ENCODE data around the gene NUTM2E.
"Not testable (repeated sequence)": the region's sequence is repeated elsewhere in the genome, so short reads cannot be mapped to it uniquely, and the experiment has no call there.

Gene NUTM2E, protein sequence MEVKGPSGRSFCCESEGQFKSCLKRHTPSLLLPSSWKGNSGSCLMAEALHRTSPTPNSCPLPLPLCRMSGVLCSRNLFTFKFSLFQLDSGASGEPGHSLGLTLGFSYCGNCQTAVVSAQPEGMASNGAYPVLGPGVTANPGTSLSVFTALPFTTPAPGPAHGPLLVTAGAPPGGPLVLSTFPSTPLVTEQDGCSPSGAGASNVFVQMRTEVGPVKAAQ (N-terminal part only)

DNA sequence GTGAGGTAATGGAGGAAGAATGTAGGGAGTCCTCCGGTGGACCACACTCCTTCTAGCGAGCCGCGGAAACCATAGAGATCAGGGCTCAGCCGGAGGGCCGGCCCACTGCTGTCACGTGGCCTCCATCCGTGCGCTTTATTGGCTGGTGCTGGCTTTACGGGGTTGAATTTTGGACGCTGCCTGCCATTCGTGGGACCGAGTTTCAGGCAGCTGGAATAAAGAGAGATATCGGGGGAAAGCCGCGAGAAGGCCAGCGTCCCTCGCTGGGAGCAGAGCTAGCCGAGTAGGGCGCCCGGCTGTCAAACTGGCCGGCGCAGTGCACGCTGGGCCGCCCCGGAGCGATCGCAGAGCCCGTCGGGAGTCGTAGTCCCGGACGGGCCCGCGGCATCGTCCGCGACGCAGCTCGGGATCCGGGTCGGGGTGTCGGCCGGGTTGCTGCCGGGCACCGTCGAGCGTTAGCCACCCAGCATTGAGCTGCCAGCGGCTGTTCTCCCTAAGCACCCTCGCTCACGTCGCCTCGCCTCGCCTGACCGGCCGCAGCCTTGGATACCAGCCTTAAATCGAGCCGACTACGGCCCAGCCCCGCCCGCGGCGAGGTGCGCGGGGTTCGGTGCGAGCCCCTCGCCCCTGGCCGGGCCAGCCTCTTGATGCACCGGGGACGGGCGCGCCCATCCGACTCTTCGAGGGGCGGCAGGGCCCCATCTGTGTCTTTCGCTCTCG, at the start of gene NUTM2E:
Gene NUTM2E (plus strand): TSS at position 244 of the 720 bp plus-strand sequence. CDS start 15,002 bp downstream, outside the sequence.
- H3K4me1 ChIP-seq (ENCODE audit: low read length); H3K36me3 ChIP-seq (replicated peaks; ENCODE audit: low read depth, low read length); H3K27me3 ChIP-seq (ENCODE audit: low read depth, low read length); H4K20me1 ChIP-seq (ENCODE audit: insufficient read depth, low read length); H3K9me3 ChIP-seq (ENCODE audit: insufficient read depth, low read length); H3K79me2 ChIP-seq (ENCODE audit: low read length); H2AFZ ChIP-seq (ENCODE audit: low read depth, low read length): not testable (repeated sequence)
- Histone ChIP-seq H3K9ac (ENCODE audit: low read length) (peak within 1 kb of the TSS; percentile 52; the same call in 1 of the 2 replicates), H3K4me3 (ENCODE audit: low read length) (peak within 1 kb of the TSS; percentile 71), H3K27ac (ENCODE audit: low read length) (peak within 1 kb of the TSS; percentile 49), H3K4me2 (ENCODE audit: low read length) (peak within 1 kb of the TSS; percentile 32; the same call in 1 of the 2 replicates)

DNA sequence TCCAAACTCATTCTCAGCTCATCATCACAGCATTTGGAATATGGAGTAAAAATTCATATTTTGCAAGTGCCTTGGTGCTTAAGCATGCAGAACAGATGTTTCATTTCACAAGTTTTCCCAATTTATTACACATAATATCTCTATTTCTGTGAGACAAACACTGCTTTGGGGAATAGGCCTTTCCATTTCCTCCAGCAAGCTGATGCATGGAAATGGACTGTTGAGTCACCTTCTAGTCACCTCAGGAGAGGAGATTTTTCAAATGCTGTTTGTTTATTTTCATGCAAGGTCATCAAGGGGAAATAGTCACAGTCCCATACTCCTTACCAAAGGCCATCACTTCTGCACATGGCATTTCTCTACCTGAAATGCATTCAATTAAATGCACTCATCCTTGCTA, 48.5 kb upstream of the NUTM2E start:
- H3K9ac ChIP-seq (ENCODE audit: low read length); H3K4me2 ChIP-seq (ENCODE audit: low read length); H4K20me1 ChIP-seq (ENCODE audit: insufficient read depth, low read length); H3K36me3 ChIP-seq (replicated peaks; ENCODE audit: low read depth, low read length); H3K79me2 ChIP-seq (ENCODE audit: low read length); H2AFZ ChIP-seq (ENCODE audit: low read depth, low read length); H3K4me3 ChIP-seq (ENCODE audit: low read length); H3K9me3 ChIP-seq (ENCODE audit: insufficient read depth, low read length); H3K27ac ChIP-seq (ENCODE audit: low read length); H3K4me1 ChIP-seq (ENCODE audit: low read length); H3K27me3 ChIP-seq (ENCODE audit: low read depth, low read length): not testable (repeated sequence)

DNA sequence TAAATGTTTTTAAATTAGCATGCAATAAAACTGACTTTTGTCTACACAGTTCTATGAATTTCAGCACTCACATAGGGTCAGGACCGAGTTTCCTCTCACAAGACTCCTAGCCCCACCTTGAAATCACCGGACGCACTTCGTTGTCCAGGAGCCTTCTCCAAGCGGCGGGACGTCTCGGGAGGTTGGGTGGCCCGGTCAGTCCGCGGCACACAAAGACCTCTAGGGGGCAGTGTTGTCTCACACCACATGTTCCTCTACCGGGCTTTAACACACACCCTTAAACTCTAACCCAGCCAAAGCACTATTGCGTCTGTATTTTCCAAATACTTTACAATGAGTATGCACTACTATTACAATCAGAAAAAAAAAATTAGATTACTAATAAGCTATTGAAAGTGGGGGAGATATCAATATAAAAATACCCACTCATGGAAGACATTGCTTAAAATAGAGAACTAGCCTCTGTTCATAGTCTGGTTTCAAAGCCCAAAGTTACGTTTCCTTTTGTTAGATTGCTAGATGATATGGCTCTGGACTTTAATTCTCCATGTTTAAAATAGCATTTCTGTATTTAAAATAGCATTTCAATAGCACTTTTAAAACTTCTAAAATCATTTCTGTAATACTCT, 47.1 kb upstream of the NUTM2E start:
- H3K9me3 ChIP-seq (ENCODE audit: insufficient read depth, low read length); H2AFZ ChIP-seq (ENCODE audit: low read depth, low read length); H4K20me1 ChIP-seq (ENCODE audit: insufficient read depth, low read length); H3K79me2 ChIP-seq (ENCODE audit: low read length); H3K4me1 ChIP-seq (ENCODE audit: low read length); H3K36me3 ChIP-seq (replicated peaks; ENCODE audit: low read depth, low read length); H3K4me3 ChIP-seq (ENCODE audit: low read length); H3K27me3 ChIP-seq (ENCODE audit: low read depth, low read length); H3K9ac ChIP-seq (ENCODE audit: low read length); H3K27ac ChIP-seq (ENCODE audit: low read length): not testable (repeated sequence)
- TF ChIP-seq, protein P1, sequence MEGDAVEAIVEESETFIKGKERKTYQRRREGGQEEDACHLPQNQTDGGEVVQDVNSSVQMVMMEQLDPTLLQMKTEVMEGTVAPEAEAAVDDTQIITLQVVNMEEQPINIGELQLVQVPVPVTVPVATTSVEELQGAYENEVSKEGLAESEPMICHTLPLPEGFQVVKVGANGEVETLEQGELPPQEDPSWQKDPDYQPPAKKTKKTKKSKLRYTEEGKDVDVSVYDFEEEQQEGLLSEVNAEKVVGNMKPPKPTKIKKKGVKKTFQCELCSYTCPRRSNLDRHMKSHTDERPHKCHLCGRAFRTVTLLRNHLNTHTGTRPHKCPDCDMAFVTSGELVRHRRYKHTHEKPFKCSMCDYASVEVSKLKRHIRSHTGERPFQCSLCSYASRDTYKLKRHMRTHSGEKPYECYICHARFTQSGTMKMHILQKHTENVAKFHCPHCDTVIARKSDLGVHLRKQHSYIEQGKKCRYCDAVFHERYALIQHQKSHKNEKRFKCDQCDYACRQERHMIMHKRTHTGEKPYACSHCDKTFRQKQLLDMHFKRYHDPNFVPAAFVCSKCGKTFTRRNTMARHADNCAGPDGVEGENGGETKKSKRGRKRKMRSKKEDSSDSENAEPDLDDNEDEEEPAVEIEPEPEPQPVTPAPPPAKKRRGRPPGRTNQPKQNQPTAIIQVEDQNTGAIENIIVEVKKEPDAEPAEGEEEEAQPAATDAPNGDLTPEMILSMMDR (IDR thresholded peaks at IDR 0.05; ENCODE audit: low read depth, low read length) = peak; percentile 38
- peak overlapping the region; percentile 45; the same call in 1 of the 2 replicates for H3K4me2 ChIP-seq (ENCODE audit: low read length)

DNA sequence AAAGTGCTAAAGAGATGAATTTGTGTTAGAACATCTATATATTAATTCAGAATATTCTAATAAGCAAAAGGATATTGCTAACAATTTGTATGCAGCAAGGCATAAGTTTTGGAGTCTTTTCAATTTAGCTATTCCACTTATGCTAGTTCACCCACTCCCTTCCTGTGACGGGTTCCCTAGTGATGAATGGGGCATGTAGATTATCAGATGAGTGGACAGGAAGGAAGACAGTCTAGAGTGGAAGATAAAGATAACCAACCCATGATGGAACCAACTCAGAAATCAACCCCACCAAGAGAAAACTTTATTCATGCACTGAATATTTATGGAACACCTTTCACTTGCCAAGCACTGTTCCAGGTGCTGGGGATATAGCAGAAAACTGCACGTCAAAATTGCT, 46.5 kb upstream of the NUTM2E start:
- not testable (repeated sequence) for H3K27ac ChIP-seq (ENCODE audit: low read length); H3K9me3 ChIP-seq (ENCODE audit: insufficient read depth, low read length); H3K9ac ChIP-seq (ENCODE audit: low read length); H3K4me2 ChIP-seq (ENCODE audit: low read length); H3K4me3 ChIP-seq (ENCODE audit: low read length); H2AFZ ChIP-seq (ENCODE audit: low read depth, low read length); H3K79me2 ChIP-seq (ENCODE audit: low read length); H3K36me3 ChIP-seq (replicated peaks; ENCODE audit: low read depth, low read length); H3K27me3 ChIP-seq (ENCODE audit: low read depth, low read length); H3K4me1 ChIP-seq (ENCODE audit: low read length); H4K20me1 ChIP-seq (ENCODE audit: insufficient read depth, low read length)

DNA sequence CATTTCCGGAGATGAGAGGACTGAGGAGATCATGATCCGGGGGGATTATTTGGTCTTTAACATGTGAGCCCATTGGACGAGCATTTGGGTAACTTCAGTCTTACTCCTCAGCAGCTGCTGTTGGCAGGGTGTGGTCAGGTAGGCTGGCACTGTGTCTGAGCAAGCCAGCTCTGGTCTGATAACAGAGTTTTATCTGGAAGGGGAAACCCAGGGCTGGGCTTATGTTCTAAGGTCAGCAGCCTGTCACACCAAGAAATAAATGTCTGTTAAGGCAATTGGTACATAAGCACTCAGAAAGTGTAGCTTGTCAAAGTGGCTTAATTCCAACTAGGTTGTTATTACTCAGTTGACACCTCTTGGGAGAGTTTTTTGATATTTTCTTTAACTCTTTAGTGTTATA, 45.0 kb upstream of the NUTM2E start:
- H3K27me3 ChIP-seq (ENCODE audit: low read depth, low read length); H3K36me3 ChIP-seq (replicated peaks; ENCODE audit: low read depth, low read length); H3K9me3 ChIP-seq (ENCODE audit: insufficient read depth, low read length); H3K4me1 ChIP-seq (ENCODE audit: low read length); H4K20me1 ChIP-seq (ENCODE audit: insufficient read depth, low read length); H3K4me2 ChIP-seq (ENCODE audit: low read length); H2AFZ ChIP-seq (ENCODE audit: low read depth, low read length); H3K4me3 ChIP-seq (ENCODE audit: low read length); H3K9ac ChIP-seq (ENCODE audit: low read length); H3K27ac ChIP-seq (ENCODE audit: low read length); H3K79me2 ChIP-seq (ENCODE audit: low read length): not testable (repeated sequence)

DNA sequence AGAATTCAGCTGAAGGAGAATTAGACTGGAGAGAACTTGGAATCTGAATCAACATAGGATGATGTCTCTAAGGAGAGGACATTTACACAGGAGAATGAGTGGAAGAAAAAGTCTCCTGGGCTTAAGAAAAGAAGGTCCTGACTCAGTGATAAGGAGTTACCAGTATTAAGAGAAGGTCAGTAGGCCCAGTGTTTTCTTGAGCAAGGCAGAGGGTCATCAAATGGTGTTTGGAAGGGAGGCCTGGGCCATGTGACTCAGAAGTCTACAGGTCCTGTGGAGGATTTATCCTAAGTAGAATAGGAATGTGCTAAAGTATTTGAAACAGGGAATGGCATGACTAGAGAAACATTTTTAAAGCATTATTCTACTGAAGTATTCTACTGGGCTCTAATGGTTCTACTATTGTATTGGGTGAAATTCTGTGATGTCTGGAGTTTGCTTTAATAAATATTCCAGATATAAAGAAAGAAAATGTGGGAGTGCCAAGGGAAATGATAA, 39.0 kb upstream of the NUTM2E start:
- H3K79me2 ChIP-seq (ENCODE audit: low read length); H3K4me1 ChIP-seq (ENCODE audit: low read length); H3K27ac ChIP-seq (ENCODE audit: low read length); H3K36me3 ChIP-seq (replicated peaks; ENCODE audit: low read depth, low read length); H3K4me3 ChIP-seq (ENCODE audit: low read length); H3K9ac ChIP-seq (ENCODE audit: low read length); H4K20me1 ChIP-seq (ENCODE audit: insufficient read depth, low read length); H3K9me3 ChIP-seq (ENCODE audit: insufficient read depth, low read length); H3K27me3 ChIP-seq (ENCODE audit: low read depth, low read length); H3K4me2 ChIP-seq (ENCODE audit: low read length); H2AFZ ChIP-seq (ENCODE audit: low read depth, low read length): not testable (repeated sequence)

DNA sequence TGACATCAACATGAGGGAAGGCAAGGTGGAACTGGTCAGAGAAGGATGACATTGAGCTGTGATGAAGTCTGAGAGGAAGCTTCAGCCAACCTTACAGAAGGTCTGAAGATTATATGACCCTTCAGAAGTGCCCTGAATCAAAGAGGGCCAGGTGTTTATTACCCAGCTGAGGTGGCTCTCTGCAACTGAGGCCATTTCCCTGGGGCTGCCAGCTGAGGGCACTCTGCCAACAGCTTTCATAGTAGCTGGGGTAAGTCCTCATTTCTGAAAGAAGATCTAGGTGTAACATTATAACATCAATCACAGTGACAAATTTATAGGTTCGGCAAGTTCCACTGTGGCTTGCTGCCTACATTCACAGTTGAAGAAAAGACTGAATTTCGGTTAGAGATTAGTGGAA, 37.2 kb upstream of the NUTM2E start:
- not testable (repeated sequence) for H3K4me1 ChIP-seq (ENCODE audit: low read length); H3K36me3 ChIP-seq (replicated peaks; ENCODE audit: low read depth, low read length)

DNA sequence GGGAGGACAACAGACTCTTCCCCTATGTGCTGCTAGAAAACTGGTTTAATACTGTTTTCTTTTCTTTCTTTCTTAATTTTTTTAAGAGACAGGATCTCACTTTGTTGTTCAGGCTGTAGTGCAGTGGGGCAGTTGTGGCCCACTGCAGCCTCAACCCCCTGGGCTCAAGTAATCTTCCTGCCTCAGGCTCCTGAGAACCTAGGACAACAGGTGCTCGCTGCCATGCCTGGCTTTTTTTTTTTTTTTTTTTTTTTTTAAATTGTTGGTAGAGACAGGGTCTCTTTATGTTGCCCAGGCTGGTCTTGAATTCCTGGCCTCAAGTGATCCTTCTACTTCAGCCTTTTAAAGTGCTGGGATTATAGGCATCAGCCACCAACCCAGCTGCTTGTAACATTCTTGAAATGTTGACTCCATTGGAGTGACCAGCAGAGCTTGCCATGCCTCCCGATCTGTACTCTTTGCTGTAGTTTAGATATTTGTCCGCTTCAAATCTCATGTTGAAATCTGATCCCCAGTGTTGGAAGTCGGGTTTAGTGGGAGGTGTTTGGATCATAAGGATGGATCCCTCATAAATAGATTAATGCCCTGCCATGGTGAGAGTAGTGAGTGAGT, 34.5 kb upstream of the NUTM2E start:
- H3K36me3 ChIP-seq (replicated peaks; ENCODE audit: low read depth, low read length); H3K27me3 ChIP-seq (ENCODE audit: low read depth, low read length); H2AFZ ChIP-seq (ENCODE audit: low read depth, low read length); H3K4me1 ChIP-seq (ENCODE audit: low read length); H3K79me2 ChIP-seq (ENCODE audit: low read length); H3K27ac ChIP-seq (ENCODE audit: low read length); H4K20me1 ChIP-seq (ENCODE audit: insufficient read depth, low read length); H3K9ac ChIP-seq (ENCODE audit: low read length); H3K4me2 ChIP-seq (ENCODE audit: low read length); H3K9me3 ChIP-seq (ENCODE audit: insufficient read depth, low read length); H3K4me3 ChIP-seq (ENCODE audit: low read length): not testable (repeated sequence)

More for the DNA sequence above, 37.2 kb upstream of the NUTM2E start:
- not testable (repeated sequence) for H3K27me3 ChIP-seq (ENCODE audit: low read depth, low read length); H3K4me3 ChIP-seq (ENCODE audit: low read length); H3K4me2 ChIP-seq (ENCODE audit: low read length); H3K9me3 ChIP-seq (ENCODE audit: insufficient read depth, low read length); H3K79me2 ChIP-seq (ENCODE audit: low read length); H2AFZ ChIP-seq (ENCODE audit: low read depth, low read length); H3K9ac ChIP-seq (ENCODE audit: low read length); H3K27ac ChIP-seq (ENCODE audit: low read length); H4K20me1 ChIP-seq (ENCODE audit: insufficient read depth, low read length)

Data from OCI-LY3 (cell line).